GM12878 (cell line): ENCODE results near the gene AKAP7. TPM values are rescaled to one million over a fixed set of nuclear protein-coding genes. Genes with fewer than 3 reads are reported as not detected.

Source experiments
- ATAC-seq: fragments of 200-7000 bp; cut with Tn5 transposase; 3 replicates; pipeline ENCODE4 v1.9.1; 2020; ENCODE audit warnings: mild to moderate bottlenecking, moderate library complexity
- BruUV-seq: library from RNA; stranded (reverse); fragments of 400-500 nt; replicated peaks from 2 replicates; lab custom pipeline; 2021; lab: Mats Ljungman, UMichigan
- CTCF ChIA-PET: fragments of 300-600 bp; sonication (Branson Sonifier 250); formaldehyde crosslinking; extraction: SDS; loops from one replicate; lab custom pipeline; 2021; ENCODE audit warnings: inconsistent platforms; lab: Yijun Ruan, JAX
- POLR2A ChIA-PET: fragments of 350-600 bp; formaldehyde crosslinking; extraction: SDS; loops from one replicate; lab custom pipeline; 2021; ENCODE audit warnings: inconsistent platforms; lab: Charles Lee
- RAD21 ChIA-PET: fragments of 300-600 bp; sonication (Branson Sonifier 250); formaldehyde crosslinking; loops from one replicate; lab custom pipeline; 2023; ENCODE audit warnings: antibody characterized with exemption; ENCODE audit not compliant: unreplicated experiment; lab: Charles Lee
- SMC1A ChIA-PET: fragments of 300-600 bp; sonication (Branson Sonifier 250); formaldehyde crosslinking; loops from one replicate; lab custom pipeline; 2023; ENCODE audit not compliant: unreplicated experiment, uncharacterized antibody; lab: Charles Lee
- DNase-seq: peaks from one replicate; pipeline ENCODE4 v3.0.0-alpha.2; 2011; ENCODE audit warnings: low read depth, low spot score
- FAIRE-seq: peaks from 3 replicates; lab custom pipeline; 2011; peaks lifted over from hg19 to GRCh38; lab: Jason Lieb, UNC
- H2AFZ ChIP-seq: 2 replicates; pipeline ENCODE4 v1.6.0; 2011; ENCODE audit warnings: low read depth, low read length, control low read depth; ENCODE audit not compliant: control insufficient read depth
- H3K27ac ChIP-seq: 2 replicates; pipeline ENCODE4 v1.5.1; 2011; ENCODE audit warnings: control low read depth; ENCODE audit not compliant: control insufficient read depth, insufficient read depth
- H3K27me3 ChIP-seq, 2 experiments: replicated peaks in 1 of 2; 2 replicates each; pipeline versions ENCODE4 v1.6.0 to v1.6.1; 2011; ENCODE audit warnings: low read length in 1 of 2; ENCODE audit not compliant: control insufficient read depth in 2 of 2, insufficient read depth in 2 of 2
- H3K36me3 ChIP-seq, 2 experiments: 2 replicates each; pipeline ENCODE4 v1.5.1; 2011; ENCODE audit warnings: low read length in 1 of 2; ENCODE audit not compliant: control insufficient read depth in 2 of 2, insufficient read depth in 2 of 2
- H3K4me1 ChIP-seq: 2 replicates; pipeline ENCODE4 v1.6.1; 2011; ENCODE audit warnings: mild to moderate bottlenecking, low read length, moderate library complexity, mixed read lengths; ENCODE audit not compliant: control insufficient read depth, insufficient read depth
- H3K4me2 ChIP-seq: 2 replicates; pipeline ENCODE4 v1.6.0; 2011; ENCODE audit warnings: control low read depth; ENCODE audit not compliant: control insufficient read depth, insufficient read depth
- H3K4me3 ChIP-seq: fragments of 200-600 bp; sonication (generic); 2 replicates; pipeline ENCODE4 v1.5.1; 2016
- H3K79me2 ChIP-seq: 2 replicates; pipeline ENCODE4 v1.6.0; 2011; ENCODE audit warnings: low read length; ENCODE audit not compliant: control insufficient read depth, insufficient read depth
- H3K9ac ChIP-seq: 2 replicates; pipeline ENCODE4 v1.8.0; 2011; ENCODE audit warnings: low read length, control low read depth, mixed read lengths; ENCODE audit not compliant: control insufficient read depth, insufficient read depth
- H3K9me3 ChIP-seq: replicated peaks from 3 replicates; pipeline ENCODE4 v1.5.1; 2011; ENCODE audit warnings: mild to moderate bottlenecking, low read length; ENCODE audit not compliant: control insufficient read depth, insufficient read depth
- H4K20me1 ChIP-seq: 2 replicates; pipeline ENCODE4 v1.6.0; 2011; ENCODE audit not compliant: control insufficient read depth, insufficient read depth
- CBX3 ChIP-seq: fragments of 200-600 bp; sonication (generic); IDR thresholded peaks from 2 replicates; pipeline ENCODE4 v1.6.1; 2016; ENCODE audit warnings: low read depth, borderline replicate concordance
- CHD4 ChIP-seq: fragments of 200-600 bp; sonication (generic); IDR thresholded peaks from 2 replicates; pipeline ENCODE4 v1.6.1; 2016; ENCODE audit warnings: mild to moderate bottlenecking
- FOXM1 ChIP-seq: IDR thresholded peaks from 2 replicates; pipeline ENCODE4 v1.6.1; 2012; ENCODE audit warnings: low read depth, mild to moderate bottlenecking, inconsistent platforms, low read length, moderate library complexity
- NFYB ChIP-seq: IDR thresholded peaks from 2 replicates; pipeline ENCODE4 v1.6.1; 2011; ENCODE audit warnings: low read depth, mild to moderate bottlenecking, low read length, improper control_type of control experiment, moderate library complexity; ENCODE audit not compliant: insufficient read depth
- PAX5 ChIP-seq: IDR thresholded peaks from 2 replicates; pipeline ENCODE4 v1.6.1; 2011; ENCODE audit warnings: low read depth, low read length, borderline replicate concordance
- SMARCA5 ChIP-seq: fragments of 450-650 bp; IDR thresholded peaks from 2 replicates; pipeline ENCODE4 v1.6.1; 2017; ENCODE audit warnings: mild to moderate bottlenecking
- WRNIP1 ChIP-seq: IDR thresholded peaks from 2 replicates; pipeline ENCODE4 v1.6.1; 2011; ENCODE audit warnings: low read depth, low read length, improper control_type of control experiment, borderline replicate concordance
- WGBS: methylation state at CpG from one replicate; pipeline ENCODE4 v1.1.6; 2016; ENCODE audit warnings: low lambda C conversion rate; ENCODE audit not compliant: insufficient replicate concordance, insufficient coverage; ENCODE audit errors: missing lambda C conversion rate; 5-methylcytosine and 5-hydroxymethylcytosine counted together
- in situ Hi-C: fragments of 300-500 bp; cut with MboI; formaldehyde crosslinking; loops from 9 replicates; pipeline ENCODE4 v1.14.3; 2018; ENCODE audit warnings: mixed read lengths
- intact Hi-C: fragments of 100-400 bp; cut with micrococcal nuclease; formaldehyde crosslinking; loops from one replicate; pipeline ENCODE4 v1.14.2; 2022; ENCODE audit not compliant: unreplicated experiment
- polyA plus RNA-seq, 11 experiments: library from polyadenylated mRNA; depleted of rRNA in 4 of 11; unstranded in 6 of 11; stranded (reverse) in 5 of 11; fragments of >200 nt; fragmentation: Nextera tagmentation in 4 of 11; fragmentation: Illumina TruSeq in 1 of 11; extraction: Ambion mirVana in 4 of 11; extraction: Trizol in 1 of 11; gene quantifications; 1 replicate in 1 of 11; 2 replicates in 10 of 11; pipeline versions ENCODE4 v1.2.1 to v1.2.3, GENCODE V29; 2011 to 2016; ENCODE audit warnings: inconsistent platforms in 2 of 11, missing spikeins in 2 of 11, low read depth in 1 of 11
- total RNA-seq, 4 experiments: library from RNA; depleted of rRNA in 3 of 4; stranded (reverse); fragments of >200 nt in 3 of 4; fragmentation: Illumina TruSeq in 1 of 4; extraction: Trizol in 1 of 4; gene quantifications; 2 replicates each; pipeline versions ENCODE4 v1.2.1 to v1.2.3, GENCODE V29; 2013 to 2021
- TF ChIP-seq, protein P1 (sequence below): fragments of 450-650 bp; formaldehyde crosslinking; IDR thresholded peaks from 2 replicates; pipeline ENCODE4 v1.4.0; 2022; ENCODE audit warnings: mild to moderate bottlenecking, moderate library complexity
- TF ChIP-seq, protein P2 (sequence below): fragments of 450-650 bp; IDR thresholded peaks from 2 replicates; pipeline ENCODE4 v1.6.1; 2016; ENCODE audit warnings: mild to moderate bottlenecking, moderate library complexity, borderline replicate concordance
- TF ChIP-seq, protein P3 (sequence below): IDR thresholded peaks from 2 replicates; pipeline ENCODE4 v1.6.1; 2011; ENCODE audit warnings: low read depth, low read length, improper control_type of control experiment, borderline replicate concordance
- TF ChIP-seq, protein P4 (sequence below): fragments of 450-650 bp; IDR thresholded peaks from 2 replicates; pipeline ENCODE4 v1.6.1; 2018; ENCODE audit warnings: borderline replicate concordance, mild to moderate bottlenecking; ENCODE audit not compliant: partially characterized antibody

AKAP7 gene
- total and polyA plus RNA-seq, 10 of the 15 experiments (the other 5 are each of a cell fraction or from before 2014, with no cell fraction given) = 0.06 to 0.58 (median 0.28) TPM; not detected in 1

DNA sequence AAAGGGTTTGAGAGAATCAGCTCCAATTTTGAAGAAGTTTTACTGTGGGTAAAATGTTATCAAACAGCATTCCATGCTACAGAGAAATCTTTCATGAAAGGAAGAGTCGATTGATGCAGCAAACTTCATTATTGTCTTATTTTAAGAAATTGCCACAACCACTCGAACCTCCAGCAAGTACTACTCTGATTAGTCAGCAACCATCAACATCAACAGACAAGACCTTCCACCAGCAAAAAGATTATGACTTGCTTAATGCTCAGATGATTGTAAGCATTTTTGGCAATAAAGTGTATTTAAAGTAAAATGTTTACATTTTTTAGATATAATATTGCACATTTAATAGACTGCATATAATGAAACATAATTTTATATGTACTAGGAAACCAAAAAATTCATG lies 87.5 kb downstream of the AKAP7 start (continued):
- TF ChIP-seq, protein P1, sequence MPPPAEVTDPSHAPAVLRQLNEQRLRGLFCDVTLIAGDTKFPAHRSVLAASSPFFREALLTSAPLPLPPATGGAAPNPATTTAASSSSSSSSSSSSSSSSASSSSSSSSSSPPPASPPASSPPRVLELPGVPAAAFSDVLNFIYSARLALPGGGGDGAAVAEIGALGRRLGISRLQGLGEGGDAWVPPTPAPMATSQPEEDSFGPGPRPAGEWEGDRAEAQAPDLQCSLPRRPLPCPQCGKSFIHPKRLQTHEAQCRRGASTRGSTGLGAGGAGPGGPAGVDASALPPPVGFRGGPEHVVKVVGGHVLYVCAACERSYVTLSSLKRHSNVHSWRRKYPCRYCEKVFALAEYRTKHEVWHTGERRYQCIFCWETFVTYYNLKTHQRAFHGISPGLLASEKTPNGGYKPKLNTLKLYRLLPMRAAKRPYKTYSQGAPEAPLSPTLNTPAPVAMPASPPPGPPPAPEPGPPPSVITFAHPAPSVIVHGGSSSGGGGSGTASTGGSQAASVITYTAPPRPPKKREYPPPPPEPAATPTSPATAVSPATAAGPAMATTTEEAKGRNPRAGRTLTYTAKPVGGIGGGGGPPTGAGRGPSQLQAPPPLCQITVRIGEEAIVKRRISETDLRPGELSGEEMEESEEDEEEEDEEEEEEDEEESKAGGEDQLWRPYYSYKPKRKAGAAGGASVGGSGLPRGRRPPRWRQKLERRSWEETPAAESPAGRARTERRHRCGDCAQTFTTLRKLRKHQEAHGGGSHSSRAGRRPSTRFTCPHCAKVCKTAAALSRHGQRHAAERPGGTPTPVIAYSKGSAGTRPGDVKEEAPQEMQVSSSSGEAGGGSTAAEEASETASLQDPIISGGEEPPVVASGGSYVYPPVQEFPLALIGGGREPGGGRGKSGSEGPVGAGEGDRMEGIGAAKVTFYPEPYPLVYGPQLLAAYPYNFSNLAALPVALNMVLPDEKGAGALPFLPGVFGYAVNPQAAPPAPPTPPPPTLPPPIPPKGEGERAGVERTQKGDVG (CRISPR knock-in tag) = no peak
- no peak for TF ChIP-seq PAX5

DNA sequence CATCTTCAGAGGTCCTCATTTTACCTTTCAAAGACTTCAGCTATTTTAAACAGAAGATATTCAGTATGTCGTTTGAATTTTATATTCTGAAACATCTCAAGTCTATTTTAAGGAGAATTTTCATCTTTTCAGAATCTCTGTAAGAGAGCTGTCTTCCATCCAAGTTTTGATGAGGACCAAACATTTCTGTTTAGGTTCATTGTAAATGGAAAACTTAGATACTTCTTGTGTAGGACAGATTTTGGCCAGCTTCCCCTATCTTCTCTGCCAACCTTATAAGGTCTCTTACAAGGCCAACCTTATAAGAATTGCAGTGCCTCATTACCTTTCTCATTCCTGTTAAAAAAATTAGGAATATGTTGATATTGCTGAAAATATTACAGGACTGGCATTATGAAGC lies 88.1 kb downstream of the AKAP7 start:
- no peak for FAIRE-seq
- Histone ChIP-seq H3K9ac (no peak overlapping the region), H3K4me3 (no peak overlapping the region), H3K36me3 (no peaks in the 10 kb centered on the region), H3K27ac (no peak overlapping the region), H4K20me1 (no peaks in the 10 kb centered on the region), H3K27me3 (no peaks in the 10 kb centered on the region; a peak in 1 of 4 replicates), H3K4me2 (no peak overlapping the region), H3K9me3 (no peaks in the 10 kb centered on the region), H3K79me2 (no peaks in the 10 kb centered on the region), H3K4me1 (no peaks in the 10 kb centered on the region), H2AFZ (no peak overlapping the region)
- ChIA-PET CTCF (interaction anchor here (0.6 to 1.1 kb wide), 2 partner anchors 24 to 848 kb away, joined by 3 to 5 read pairs; no protein-coding TSS in a partner anchor), POLR2A (interaction anchor here (0.5 kb wide), 1 partner anchor 752 kb away, joined by 6 read pairs; no protein-coding TSS in a partner anchor), SMC1A (no interaction called here), RAD21 (no interaction called here)
- ATAC-seq = no peak
- 0% methylated on average over 1 of the region's 1 CpG for WGBS
- in situ Hi-C loops = no loop called here
- BruUV-seq = no TSS peak
- intact Hi-C loops = no loop called here
- no peak for DNase-seq
- TF ChIP-seq WRNIP1 (no peak), SMARCA5 (no peak), NFYB (no peak), CHD4 (no peak), FOXM1 (no peak), CBX3 (no peak)
- TF ChIP-seq, protein P2, sequence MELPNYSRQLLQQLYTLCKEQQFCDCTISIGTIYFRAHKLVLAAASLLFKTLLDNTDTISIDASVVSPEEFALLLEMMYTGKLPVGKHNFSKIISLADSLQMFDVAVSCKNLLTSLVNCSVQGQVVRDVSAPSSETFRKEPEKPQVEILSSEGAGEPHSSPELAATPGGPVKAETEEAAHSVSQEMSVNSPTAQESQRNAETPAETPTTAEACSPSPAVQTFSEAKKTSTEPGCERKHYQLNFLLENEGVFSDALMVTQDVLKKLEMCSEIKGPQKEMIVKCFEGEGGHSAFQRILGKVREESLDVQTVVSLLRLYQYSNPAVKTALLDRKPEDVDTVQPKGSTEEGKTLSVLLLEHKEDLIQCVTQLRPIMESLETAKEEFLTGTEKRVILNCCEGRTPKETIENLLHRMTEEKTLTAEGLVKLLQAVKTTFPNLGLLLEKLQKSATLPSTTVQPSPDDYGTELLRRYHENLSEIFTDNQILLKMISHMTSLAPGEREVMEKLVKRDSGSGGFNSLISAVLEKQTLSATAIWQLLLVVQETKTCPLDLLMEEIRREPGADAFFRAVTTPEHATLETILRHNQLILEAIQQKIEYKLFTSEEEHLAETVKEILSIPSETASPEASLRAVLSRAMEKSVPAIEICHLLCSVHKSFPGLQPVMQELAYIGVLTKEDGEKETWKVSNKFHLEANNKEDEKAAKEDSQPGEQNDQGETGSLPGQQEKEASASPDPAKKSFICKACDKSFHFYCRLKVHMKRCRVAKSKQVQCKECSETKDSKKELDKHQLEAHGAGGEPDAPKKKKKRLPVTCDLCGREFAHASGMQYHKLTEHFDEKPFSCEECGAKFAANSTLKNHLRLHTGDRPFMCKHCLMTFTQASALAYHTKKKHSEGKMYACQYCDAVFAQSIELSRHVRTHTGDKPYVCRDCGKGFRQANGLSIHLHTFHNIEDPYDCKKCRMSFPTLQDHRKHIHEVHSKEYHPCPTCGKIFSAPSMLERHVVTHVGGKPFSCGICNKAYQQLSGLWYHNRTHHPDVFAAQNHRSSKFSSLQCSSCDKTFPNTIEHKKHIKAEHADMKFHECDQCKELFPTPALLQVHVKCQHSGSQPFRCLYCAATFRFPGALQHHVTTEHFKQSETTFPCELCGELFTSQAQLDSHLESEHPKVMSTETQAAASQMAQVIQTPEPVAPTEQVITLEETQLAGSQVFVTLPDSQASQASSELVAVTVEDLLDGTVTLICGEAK = no peak
- TF ChIP-seq, protein P3, sequence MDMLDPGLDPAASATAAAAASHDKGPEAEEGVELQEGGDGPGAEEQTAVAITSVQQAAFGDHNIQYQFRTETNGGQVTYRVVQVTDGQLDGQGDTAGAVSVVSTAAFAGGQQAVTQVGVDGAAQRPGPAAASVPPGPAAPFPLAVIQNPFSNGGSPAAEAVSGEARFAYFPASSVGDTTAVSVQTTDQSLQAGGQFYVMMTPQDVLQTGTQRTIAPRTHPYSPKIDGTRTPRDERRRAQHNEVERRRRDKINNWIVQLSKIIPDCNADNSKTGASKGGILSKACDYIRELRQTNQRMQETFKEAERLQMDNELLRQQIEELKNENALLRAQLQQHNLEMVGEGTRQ = no peak
- TF ChIP-seq, protein P4, sequence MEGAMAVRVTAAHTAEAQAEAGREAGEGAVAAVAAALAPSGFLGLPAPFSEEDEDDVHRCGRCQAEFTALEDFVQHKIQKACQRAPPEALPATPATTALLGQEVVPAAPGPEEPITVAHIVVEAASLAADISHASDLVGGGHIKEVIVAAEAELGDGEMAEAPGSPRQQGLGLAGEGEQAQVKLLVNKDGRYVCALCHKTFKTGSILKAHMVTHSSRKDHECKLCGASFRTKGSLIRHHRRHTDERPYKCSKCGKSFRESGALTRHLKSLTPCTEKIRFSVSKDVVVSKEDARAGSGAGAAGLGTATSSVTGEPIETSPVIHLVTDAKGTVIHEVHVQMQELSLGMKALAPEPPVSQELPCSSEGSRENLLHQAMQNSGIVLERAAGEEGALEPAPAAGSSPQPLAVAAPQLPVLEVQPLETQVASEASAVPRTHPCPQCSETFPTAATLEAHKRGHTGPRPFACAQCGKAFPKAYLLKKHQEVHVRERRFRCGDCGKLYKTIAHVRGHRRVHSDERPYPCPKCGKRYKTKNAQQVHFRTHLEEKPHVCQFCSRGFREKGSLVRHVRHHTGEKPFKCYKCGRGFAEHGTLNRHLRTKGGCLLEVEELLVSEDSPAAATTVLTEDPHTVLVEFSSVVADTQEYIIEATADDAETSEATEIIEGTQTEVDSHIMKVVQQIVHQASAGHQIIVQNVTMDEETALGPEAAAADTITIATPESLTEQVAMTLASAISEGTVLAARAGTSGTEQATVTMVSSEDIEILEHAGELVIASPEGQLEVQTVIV = no peak
